Endothelial cell (in vitro differentiated cells): ENCODE measurements around the gene GALK1. TPM values are rescaled to one million over a fixed set of nuclear protein-coding genes. Genes with fewer than 3 reads are reported as not detected.
A peak's percentile ranks its signal among the peaks of the same experiment; 100 is the strongest.

ENCODE experiments used
- DNase-seq: peaks from one replicate; pipeline ENCODE4 v3.0.0; 2021; ENCODE audit warnings: low spot score
- H3K27ac Mint-ChIP-seq: one replicate; pipeline ENCODE4 v1.8.0; 2021; ENCODE audit warnings: mixed read lengths, inconsistent platforms; ENCODE audit not compliant: unreplicated experiment
- H3K27me3 Mint-ChIP-seq: one replicate; pipeline ENCODE4 v1.8.0; 2021; ENCODE audit warnings: mild to moderate bottlenecking, moderate library complexity, mixed read lengths, inconsistent platforms; ENCODE audit not compliant: unreplicated experiment
- H3K36me3 Mint-ChIP-seq: one replicate; pipeline ENCODE4 v1.8.0; 2021; ENCODE audit warnings: mild to moderate bottlenecking, low read depth, mixed read lengths, inconsistent platforms; ENCODE audit not compliant: unreplicated experiment
- H3K4me1 Mint-ChIP-seq: one replicate; pipeline ENCODE4 v1.8.0; 2021; ENCODE audit warnings: mild to moderate bottlenecking, mixed read lengths, inconsistent platforms; ENCODE audit not compliant: unreplicated experiment
- H3K4me3 Mint-ChIP-seq: one replicate; pipeline ENCODE4 v1.8.0; 2021; ENCODE audit warnings: mild to moderate bottlenecking, mixed read lengths, inconsistent platforms; ENCODE audit not compliant: unreplicated experiment
- H3K9me3 Mint-ChIP-seq: one replicate; pipeline ENCODE4 v1.8.0; 2021; ENCODE audit warnings: mixed read lengths, inconsistent platforms; ENCODE audit not compliant: unreplicated experiment
- total RNA-seq: library from RNA; stranded (reverse); fragmentation: NEBNext Ultra II Directional; extraction: Animal tissue kit (Norgen Biotek cat#: 25700); gene quantifications from one replicate; pipeline ENCODE4 v1.2.1, GENCODE V29; 2021; ENCODE audit not compliant: unreplicated experiment
- TF ChIP-seq, protein P1 (sequence below): fragments of 200-600 bp; sonication (generic); IDR thresholded peaks from one replicate; pipeline ENCODE4 v1.5.0; 2021; ENCODE audit warnings: antibody characterized with exemption; ENCODE audit not compliant: unreplicated experiment

The GALK1 gene
- total RNA-seq, 1 donor from 2014 or later = 18.0 TPM

DNA sequence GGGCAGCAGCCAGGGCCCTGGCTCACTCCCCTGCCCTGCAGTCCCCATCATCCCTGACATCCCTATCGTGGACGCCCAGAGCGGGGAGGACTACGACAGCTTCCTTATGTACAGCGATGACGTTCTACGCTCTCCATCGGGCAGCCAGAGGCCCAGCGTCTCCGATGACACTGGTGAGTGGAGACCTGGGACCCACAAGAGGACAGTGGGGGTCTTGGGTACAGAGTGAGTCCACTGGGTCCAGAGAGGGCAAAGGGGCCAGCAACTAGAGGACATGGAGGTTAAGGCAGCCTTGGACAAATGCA lies 12.6 kb downstream of the GALK1 start:
- H3K9me3 Mint-ChIP-seq = no peaks in the 10 kb centered on the region
- H3K4me1 Mint-ChIP-seq = peaks cover 9% of the 10 kb centered on the region
- no peak overlapping the region for H3K27ac Mint-ChIP-seq
- peaks cover 3% of the 10 kb centered on the region for H3K36me3 Mint-ChIP-seq
- DNase-seq = no peak
- H3K27me3 Mint-ChIP-seq = peaks cover 3% of the 10 kb centered on the region
- no peak overlapping the region for H3K4me3 Mint-ChIP-seq
- TF ChIP-seq, protein P1, sequence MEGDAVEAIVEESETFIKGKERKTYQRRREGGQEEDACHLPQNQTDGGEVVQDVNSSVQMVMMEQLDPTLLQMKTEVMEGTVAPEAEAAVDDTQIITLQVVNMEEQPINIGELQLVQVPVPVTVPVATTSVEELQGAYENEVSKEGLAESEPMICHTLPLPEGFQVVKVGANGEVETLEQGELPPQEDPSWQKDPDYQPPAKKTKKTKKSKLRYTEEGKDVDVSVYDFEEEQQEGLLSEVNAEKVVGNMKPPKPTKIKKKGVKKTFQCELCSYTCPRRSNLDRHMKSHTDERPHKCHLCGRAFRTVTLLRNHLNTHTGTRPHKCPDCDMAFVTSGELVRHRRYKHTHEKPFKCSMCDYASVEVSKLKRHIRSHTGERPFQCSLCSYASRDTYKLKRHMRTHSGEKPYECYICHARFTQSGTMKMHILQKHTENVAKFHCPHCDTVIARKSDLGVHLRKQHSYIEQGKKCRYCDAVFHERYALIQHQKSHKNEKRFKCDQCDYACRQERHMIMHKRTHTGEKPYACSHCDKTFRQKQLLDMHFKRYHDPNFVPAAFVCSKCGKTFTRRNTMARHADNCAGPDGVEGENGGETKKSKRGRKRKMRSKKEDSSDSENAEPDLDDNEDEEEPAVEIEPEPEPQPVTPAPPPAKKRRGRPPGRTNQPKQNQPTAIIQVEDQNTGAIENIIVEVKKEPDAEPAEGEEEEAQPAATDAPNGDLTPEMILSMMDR = no peak

DNA sequence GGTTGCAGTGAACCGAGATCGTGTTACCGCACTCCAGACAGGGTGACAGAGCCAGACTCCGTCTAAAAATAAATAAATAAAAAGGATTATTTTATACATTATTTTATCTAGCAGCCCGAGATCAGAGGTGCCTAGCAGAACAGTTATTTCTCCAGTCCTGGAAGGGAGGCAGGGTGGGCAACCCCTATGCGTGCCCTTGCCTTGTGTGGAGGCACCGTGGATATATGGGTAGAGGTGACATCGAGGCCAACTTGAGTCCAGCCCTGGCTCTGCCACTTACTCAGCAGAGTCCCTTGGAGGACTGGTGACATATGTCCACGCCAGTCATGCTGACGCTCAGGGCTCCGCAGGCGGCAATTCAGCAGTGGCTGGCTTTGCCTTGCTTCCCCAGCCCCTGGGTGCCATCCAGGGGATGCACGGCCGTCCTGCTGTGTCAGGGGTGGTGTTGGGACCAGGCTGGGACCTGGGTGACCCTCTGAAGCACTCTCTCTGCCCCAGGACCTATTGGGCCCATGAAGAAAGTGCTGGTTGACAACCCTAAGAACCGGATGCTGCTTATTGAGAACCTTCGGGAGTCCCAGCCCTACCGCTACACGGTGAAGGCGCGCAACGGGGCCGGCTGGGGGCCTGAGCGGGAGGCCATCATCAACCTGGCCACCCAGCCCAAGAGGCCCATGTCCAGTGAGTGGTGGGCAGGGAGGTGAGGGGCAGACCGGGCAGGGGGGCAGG lies 13.2 kb downstream of the GALK1 start:
- DNase-seq = no peak
- H3K36me3 Mint-ChIP-seq = peaks cover 3% of the 10 kb centered on the region
- H3K27ac Mint-ChIP-seq = no peak overlapping the region
- H3K9me3 Mint-ChIP-seq = no peaks in the 10 kb centered on the region
- H3K4me1 Mint-ChIP-seq = peaks cover 9% of the 10 kb centered on the region
- TF ChIP-seq, protein P1 = no peak
- no peak overlapping the region for H3K4me3 Mint-ChIP-seq
- peaks cover 3% of the 10 kb centered on the region for H3K27me3 Mint-ChIP-seq

DNA sequence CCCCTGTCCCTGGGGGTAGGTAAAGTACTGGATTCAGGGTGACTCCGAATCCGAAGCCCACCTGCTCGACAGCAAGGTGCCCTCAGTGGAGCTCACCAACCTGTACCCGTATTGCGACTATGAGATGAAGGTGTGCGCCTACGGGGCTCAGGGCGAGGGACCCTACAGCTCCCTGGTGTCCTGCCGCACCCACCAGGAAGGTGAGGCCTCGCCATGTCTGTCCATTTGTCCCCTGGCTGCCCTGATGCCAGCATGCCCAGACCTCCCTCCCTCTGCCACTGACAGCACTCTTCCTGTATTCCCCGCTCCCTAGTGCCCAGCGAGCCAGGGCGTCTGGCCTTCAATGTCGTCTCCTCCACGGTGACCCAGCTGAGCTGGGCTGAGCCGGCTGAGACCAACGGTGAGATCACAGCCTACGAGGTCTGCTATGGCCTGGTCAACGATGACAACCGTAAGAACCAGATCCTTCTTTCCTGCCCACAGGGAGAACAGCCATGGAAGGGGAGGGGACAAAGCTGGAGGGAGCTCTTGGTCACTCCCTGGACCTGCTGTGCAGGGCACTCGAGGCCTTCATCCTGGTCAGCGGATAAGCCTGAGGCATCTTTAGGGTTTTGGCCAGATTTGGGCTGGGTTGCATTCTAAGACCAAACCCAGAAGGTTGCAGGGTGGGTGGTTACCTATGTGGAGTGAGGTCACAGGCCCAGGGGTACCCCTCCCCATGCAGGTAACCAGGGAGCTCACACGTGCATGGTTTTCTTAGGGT lies 14.2 kb downstream of the GALK1 start:
- Mint-ChIP-seq H3K4me3 (no peak overlapping the region), H3K9me3 (no peaks in the 10 kb centered on the region), H3K27me3 (peaks cover 3% of the 10 kb centered on the region)

DNA sequence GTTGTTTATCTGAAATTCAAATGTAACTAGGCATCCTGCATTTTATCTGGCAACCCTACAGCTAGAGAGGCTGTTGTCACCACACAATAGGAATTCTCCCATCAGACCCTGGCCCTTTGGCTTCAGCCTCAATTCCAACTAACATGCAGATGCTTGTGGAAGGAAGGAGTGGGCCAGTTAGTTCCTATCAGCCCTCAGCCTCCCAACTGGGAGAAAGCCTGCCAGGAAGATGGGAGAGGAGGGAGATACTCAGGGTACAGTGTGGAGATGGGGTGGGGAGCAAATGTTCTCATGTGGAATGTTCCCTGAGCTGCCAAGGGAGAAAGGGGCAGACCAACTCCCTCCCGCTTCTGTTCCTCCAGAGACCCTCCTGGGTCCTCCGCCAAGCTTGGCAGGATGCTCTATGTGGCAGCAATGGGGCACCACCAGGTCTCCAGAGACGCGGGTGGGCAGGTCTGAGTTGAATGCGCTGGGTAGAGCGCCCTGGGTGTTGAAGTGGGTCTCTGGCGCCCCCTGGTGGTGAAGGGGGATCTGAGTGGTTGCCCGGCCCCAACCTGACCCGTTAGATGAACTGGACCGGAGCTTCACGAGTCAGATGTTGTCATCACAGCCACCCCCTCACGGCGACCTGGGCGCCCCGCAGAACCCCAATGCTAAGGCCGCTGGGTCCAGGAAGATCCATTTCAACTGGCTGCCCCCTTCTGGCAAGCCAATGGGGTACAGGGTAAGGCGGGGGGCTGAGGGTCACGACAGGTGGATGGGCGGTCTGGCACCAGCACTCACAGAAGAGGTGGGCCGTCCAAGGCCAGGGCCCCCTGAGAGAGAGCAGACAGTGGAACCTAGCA lies 15.2 kb downstream of the GALK1 start:
- Mint-ChIP-seq H3K27me3 (peaks cover 3% of the 10 kb centered on the region), H3K4me1 (peaks cover 3% of the 10 kb centered on the region), H3K9me3 (no peaks in the 10 kb centered on the region), H3K36me3 (peaks cover 3% of the 10 kb centered on the region), H3K4me3 (no peak overlapping the region), H3K27ac (no peak overlapping the region)
- peak; percentile 89 for DNase-seq
- TF ChIP-seq, protein P1 = peak; percentile 97

More for the DNA sequence above, 14.2 kb downstream of the GALK1 start:
- Mint-ChIP-seq H3K4me1 (peaks cover 5% of the 10 kb centered on the region), H3K36me3 (peaks cover 3% of the 10 kb centered on the region), H3K27ac (no peak overlapping the region)
- TF ChIP-seq, protein P1 = no peak
- DNase-seq = no peak
